ENCODE data around the gene CCSER1. TPM values are rescaled to one million over a fixed set of nuclear protein-coding genes. Genes with fewer than 3 reads are reported as not detected.

The CCSER1 gene
- total RNA-seq, 1 experiment from 2014 or later = 0.05 TPM

- ChIA-PET POLR2A (interaction anchor here (0.7 kb wide), 1 partner anchor 597 kb away, joined by 3 read pairs; no protein-coding TSS in a partner anchor), CTCF (no interaction called here)
- Histone ChIP-seq H3K4me3 (ENCODE audit: low read depth in 2 of 2, low read length in 2 of 2) (no peak overlapping the region), H3K9me3 (ENCODE audit: control insufficient read depth, insufficient read depth, low read depth, low read length) (no peaks in the 10 kb centered on the region), H3K27ac (ENCODE audit: low read length) (no peak overlapping the region), H3K4me1 (ENCODE audit: control insufficient read depth, insufficient read depth, low read length) (no peaks in the 10 kb centered on the region), H3K36me3 (ENCODE audit: control insufficient read depth, insufficient read depth, low read length) (no peaks in the 10 kb centered on the region), H3K27me3 (ENCODE audit: control insufficient read depth, insufficient read depth, low read length) (no peaks in the 10 kb centered on the region)
- in situ Hi-C loops (cut with HindIII; ENCODE audit: low pct_unique_long_range_greater_than_20kb, low sequenced_read_pairs) (no loop called here), intact Hi-C loops (cut with micrococcal nuclease; ENCODE audit: unreplicated experiment) (no loop called here)
- ATAC-seq = no peak
- no peak for DNase-seq (ENCODE audit: low read depth, low spot score)
- BruUV-seq (replicated peaks) = no TSS peak
- TF ChIP-seq POLR2AphosphoS5 (IDR thresholded peaks at IDR 0.05; ENCODE audit: low read depth, low read length) = no peak
- TF ChIP-seq CTCF (IDR thresholded peaks at IDR 0.05) = no peak
- TF ChIP-seq SIN3A (IDR thresholded peaks at IDR 0.05; ENCODE audit: borderline replicate concordance, insufficient read depth, low read depth, low read length) = no peak
- no peak for TF ChIP-seq REST (IDR thresholded peaks at IDR 0.05; ENCODE audit: insufficient read depth in 1 of 2, low read depth in 2 of 2, low read length in 1 of 2)
- TF ChIP-seq TCF7L2 (IDR thresholded peaks at IDR 0.05; ENCODE audit: low read depth, low read length) = no peak
Observed at GRCh38 chr4:90542216-90542615, 415.0 kb downstream of the CCSER1 start.

- no TSS peak for BruUV-seq (replicated peaks)
Observed at GRCh38 chr4:90543419-90544170, 416.4 kb downstream of the CCSER1 start.

More at GRCh38 chr4:90543419-90544170, 416.4 kb downstream of the CCSER1 start:
- Histone ChIP-seq H3K27ac (ENCODE audit: low read length) (no peak overlapping the region), H3K36me3 (ENCODE audit: control insufficient read depth, insufficient read depth, low read length) (no peaks in the 10 kb centered on the region), H3K27me3 (ENCODE audit: control insufficient read depth, insufficient read depth, low read length) (no peaks in the 10 kb centered on the region), H3K4me1 (ENCODE audit: control insufficient read depth, insufficient read depth, low read length) (no peaks in the 10 kb centered on the region), H3K9me3 (ENCODE audit: control insufficient read depth, insufficient read depth, low read depth, low read length) (no peaks in the 10 kb centered on the region), H3K4me3 (ENCODE audit: low read depth in 2 of 2, low read length in 2 of 2) (no peak overlapping the region)
- TF ChIP-seq REST (IDR thresholded peaks at IDR 0.05; ENCODE audit: insufficient read depth in 1 of 2, low read depth in 2 of 2, low read length in 1 of 2) (no peak), CTCF (IDR thresholded peaks at IDR 0.05) (no peak), SIN3A (IDR thresholded peaks at IDR 0.05; ENCODE audit: borderline replicate concordance, insufficient read depth, low read depth, low read length) (no peak), TCF7L2 (IDR thresholded peaks at IDR 0.05; ENCODE audit: low read depth, low read length) (no peak), POLR2AphosphoS5 (IDR thresholded peaks at IDR 0.05; ENCODE audit: low read depth, low read length) (no peak)
- ChIA-PET CTCF (no interaction called here), POLR2A (no interaction called here)
- in situ Hi-C loops (cut with HindIII; ENCODE audit: low pct_unique_long_range_greater_than_20kb, low sequenced_read_pairs) (no loop called here), intact Hi-C loops (cut with micrococcal nuclease; ENCODE audit: unreplicated experiment) (no loop called here)
- no peak for DNase-seq (ENCODE audit: low read depth, low spot score)
- ATAC-seq = no peak
